Bone marrow (tissue), 2 donors: ENCODE results near the gene C12orf54.
"Not testable (repeated sequence)": the region's sequence is repeated elsewhere in the genome, so short reads cannot be mapped to it uniquely, and the experiment has no call there.

ENCODE experiments used
- DNase-seq, 2 donors: peaks; one replicate each; lab custom pipeline; 2025; lab: John Stamatoyannopoulos, UW

C12orf54 gene

GRCh38 chr12:48482198-48482597 is at the start of gene C12orf54:
TSS of gene C12orf54 (plus strand) at chr12:48482498. CDS start at chr12:48483297, 799 bp downstream.
- DNase-seq: no peak

- not testable (repeated sequence) for DNase-seq
Measured at GRCh38 chr12:48434016-48434415, 48.3 kb upstream of the C12orf54 start.

GRCh38 chr12:48441069-48441468 is 41.2 kb upstream of the C12orf54 start:
- DNase-seq: no peak

- no peak for DNase-seq
Measured at GRCh38 chr12:48442179-48442847, 40.0 kb upstream of the C12orf54 start.

DNA sequence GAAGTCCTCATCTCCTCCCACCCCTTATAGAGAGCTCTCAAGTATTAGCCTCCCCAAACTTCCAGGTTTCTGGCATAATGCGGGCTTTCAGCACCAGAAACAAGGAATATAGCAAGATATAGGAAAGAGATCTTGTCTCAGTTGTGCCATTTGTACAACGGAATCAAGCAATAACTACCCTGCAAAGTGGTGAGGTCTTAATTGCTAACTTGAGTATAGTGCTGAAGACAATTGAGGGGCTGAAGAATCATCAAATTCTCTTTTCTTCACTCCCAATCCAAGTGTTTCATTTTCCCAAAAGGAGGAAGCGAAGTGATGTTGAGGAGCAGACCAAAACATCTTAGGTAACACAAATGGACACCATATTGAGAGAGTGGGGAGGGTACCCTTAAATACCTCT is 36.8 kb upstream of the C12orf54 start:
- no peak for DNase-seq

- no peak for DNase-seq
Measured at GRCh38 chr12:48446161-48446776, 36.0 kb upstream of the C12orf54 start.

- no peak for DNase-seq
Measured at GRCh38 chr12:48447755-48448154, 34.5 kb upstream of the C12orf54 start.

DNA sequence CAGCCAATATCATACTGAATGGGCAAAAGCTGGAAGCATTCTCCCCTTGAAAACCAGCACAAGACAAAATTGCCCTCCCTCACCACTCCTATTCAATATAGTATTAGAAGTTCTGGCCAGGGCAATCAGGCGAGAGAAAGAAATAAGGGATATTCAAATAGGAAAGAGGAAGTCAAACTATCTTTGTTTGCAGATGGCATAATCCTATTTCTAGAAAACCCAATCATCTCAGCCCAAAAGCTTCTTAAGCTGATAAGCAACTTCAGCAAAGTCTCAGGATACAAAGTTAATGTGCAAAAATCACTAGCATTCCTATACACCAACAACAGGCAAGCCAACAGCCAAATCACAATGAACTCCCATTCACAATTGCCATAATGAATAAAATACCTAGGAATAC is 30.9 kb upstream of the C12orf54 start:
- DNase-seq: no peak

GRCh38 chr12:48452961-48453360 is 29.3 kb upstream of the C12orf54 start:
- DNase-seq: not testable (repeated sequence)

DNA sequence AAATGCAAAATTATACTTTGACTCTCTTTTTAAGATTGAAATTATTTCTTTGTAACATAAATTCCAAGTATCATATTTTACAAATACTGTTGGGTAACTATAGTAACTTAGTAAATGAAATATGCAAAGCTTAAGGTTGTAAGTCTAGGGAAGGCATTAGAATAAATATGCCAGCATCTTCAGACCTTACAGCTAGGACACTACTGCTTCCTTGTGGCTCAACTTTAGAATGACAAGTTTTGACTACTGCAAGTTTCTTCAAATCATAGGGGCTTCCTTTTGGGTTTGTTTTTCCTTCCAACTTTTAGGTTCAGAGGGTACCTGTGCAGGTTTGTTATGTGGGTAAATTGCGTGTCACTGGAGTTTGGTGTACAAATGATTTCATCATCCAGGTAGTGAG is 27.6 kb upstream of the C12orf54 start:
- DNase-seq: no peak

DNA sequence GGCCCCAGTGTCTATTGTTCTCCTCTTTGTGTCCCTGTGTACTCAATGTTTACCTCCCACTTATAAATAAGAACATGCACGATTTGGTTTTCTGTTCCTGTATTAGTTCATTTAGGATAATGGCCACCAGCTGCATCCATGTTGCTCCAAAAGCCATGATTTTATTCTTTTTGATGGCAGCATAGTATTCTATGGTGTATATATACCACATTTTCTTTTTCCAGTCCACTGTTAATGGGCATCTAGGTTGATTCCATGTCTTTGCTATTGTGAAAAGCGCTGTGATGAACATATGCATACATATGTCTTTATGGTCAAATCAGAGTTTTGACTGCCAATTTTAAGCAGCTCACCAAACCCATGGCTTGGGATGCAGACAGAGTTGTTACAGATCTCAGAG is 27.2 kb upstream of the C12orf54 start:
- no peak for DNase-seq

DNA sequence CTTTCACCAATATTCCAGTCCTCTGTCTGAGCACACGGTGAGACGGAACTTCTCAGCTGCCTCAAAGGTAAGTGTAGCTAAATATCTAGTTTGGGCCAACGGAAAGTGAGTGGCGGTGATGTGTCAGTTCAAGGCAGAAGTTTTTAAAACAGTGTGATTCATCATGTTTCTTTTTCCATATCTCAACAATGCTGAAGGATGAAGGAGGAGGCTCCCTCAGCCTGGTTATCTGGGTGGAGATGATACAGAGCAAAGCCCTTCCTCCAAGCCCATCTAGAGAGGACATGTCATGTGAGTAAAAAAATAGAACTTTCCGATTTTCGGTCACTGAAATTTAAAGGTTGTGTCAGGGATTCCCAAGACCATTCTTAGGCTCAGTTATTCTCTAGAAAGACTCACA is 23.0 kb upstream of the C12orf54 start:
- DNase-seq: no peak

- DNase-seq: not testable (repeated sequence)
Measured at GRCh38 chr12:48469027-48469426, 13.3 kb upstream of the C12orf54 start.

- DNase-seq: no peak
Measured at GRCh38 chr12:48472259-48472658, 10.0 kb upstream of the C12orf54 start, which contains the start of gene ANP32D. TSS of gene ANP32D (plus strand) at chr12:48472559. CDS start at chr12:48472665, 106 bp downstream.

DNA sequence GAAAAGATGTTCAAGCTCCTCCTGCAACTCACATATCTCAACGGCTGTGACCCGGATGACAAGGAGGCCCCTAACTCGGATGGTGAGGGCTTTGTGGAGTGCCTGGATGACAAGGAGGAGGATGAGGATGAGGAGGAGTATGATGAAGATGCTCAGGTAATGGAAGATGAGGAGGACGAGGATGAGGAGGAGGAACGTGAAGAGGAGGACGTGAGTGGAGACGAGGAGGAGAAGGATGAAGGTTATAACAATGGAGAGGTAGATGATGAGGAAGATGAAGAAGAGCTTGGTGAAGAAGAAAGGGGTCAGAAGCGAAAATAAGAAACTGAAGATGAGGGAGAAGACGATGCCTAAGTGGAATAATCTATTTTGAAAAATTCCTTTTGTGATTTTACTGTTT is 9.2 kb upstream of the C12orf54 start:
- no peak for DNase-seq

DNA sequence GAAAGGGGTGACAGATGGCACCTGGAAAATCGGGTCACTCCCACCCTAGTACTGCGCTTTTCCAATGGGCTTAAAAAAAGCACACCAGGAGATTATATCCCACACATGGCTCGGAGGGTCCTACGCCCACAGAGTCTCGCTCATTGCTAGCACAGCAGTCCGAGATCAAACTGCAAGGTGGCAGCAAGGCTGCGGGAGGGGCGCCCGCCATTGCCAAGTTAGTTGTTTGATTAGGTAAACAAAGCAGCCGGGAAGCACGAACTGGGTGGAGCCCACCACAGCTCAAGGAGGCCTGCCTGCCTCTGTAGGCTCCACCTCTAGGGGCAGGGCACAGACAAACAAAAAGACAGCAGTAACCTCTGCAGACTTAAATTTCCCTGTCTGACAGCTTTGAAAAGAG is 7.8 kb upstream of the C12orf54 start:
- not testable (repeated sequence) for DNase-seq

GRCh38 chr12:48482930-48483329 is 632 bp downstream of the C12orf54 start:
- no peak for DNase-seq

DNA sequence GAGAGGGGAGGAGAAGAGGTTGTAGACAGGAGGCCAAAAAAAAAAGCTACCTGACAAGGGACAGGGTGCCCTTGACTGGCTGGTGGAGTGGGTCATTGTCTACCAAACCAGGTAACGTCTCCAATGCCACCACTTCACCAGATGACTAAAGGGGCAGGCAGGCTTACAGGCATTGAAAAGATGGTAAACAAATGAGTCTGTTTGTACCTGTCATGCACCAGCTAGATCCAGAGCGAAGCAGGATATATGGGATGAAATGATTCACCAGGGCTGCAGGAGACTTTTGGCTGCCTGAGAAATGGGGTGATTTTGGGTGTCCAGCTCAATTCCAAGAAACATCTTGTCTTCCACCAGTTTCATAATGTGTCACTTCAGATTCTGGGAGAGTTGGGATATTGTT is 4.0 kb downstream of the C12orf54 start:
- no peak for DNase-seq

- DNase-seq: no peak
Measured at GRCh38 chr12:48486679-48487078, 4.4 kb downstream of the C12orf54 start.

DNA sequence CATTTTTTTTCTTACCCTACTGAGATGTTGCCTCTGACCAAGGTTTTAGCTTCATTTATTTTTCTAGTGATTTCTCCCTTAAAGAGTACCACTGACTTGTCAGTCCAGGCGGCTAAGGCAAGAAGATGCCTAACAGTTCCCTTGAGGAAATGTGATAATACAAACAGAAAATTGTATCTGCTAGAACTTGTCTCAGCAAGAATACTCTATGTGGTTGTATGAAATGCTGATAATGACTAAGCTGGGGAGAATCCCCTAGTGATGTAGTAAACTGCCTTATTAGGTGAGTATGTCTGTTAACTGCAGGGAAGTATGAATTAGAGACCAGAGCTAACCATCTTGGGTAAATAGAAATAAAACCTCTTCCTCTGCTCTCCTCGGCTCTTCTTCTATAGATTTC is 6.7 kb downstream of the C12orf54 start:
- DNase-seq: no peak

DNA sequence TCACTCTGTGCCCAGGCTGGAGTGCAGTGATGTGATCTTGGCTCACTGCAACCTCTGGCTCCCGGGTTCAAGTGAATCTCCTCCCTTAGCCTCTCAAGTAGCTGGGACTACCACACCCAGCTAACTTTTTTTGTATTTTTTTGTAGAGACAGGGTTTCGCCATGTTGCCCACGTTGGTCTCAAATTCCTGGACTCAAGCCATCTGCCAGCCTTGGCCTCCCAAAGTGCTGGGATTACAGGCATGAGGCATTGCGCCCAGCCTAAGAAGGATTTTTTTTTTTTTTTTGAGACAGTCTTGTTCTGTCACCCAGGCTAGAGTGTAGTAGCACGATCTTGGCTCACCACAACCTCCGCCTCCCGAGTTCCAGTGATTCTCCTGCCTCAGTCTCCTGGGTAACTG is 7.2 kb downstream of the C12orf54 start:
- not testable (repeated sequence) for DNase-seq

DNA sequence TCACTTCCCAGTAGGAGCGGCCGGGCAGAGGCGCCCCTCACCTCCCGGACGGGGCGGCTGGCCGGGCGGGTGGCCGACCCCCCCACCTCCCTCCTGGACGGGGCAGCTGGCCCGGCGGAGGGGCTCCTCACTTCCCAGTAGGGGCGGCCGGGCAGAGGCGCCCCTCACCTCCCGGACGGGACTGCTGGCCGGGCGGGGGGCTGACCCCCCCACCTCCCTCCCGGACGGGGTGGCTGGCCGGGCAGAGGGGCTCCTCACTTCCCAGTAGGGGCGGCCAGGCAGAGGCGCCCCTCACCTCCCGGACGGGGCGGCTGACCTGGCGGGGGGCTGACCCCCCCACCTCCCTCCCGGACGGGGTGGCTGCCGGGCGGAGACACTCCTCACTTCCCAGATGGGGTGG is 18.0 kb downstream of the C12orf54 start:
- DNase-seq: not testable (repeated sequence)

DNA sequence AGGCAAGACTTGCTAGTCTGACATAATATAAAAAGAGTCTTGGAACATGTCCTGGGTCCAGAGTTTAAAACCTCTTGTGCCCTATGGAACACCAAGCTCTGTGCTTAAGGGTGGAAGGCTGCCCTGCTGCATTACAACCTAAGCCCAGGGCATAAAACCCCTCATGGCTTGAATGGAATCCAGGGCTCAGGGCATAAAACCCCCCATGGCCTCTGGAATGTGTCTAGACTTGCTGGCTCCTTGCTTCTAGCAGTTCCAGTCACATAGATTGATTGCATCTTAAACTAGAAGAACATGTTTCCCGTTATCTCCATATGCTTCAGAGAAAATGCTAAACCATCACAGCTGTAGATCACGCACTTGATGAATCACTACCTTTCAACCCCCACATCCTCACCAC is 24.5 kb downstream of the C12orf54 start:
- DNase-seq: not testable (repeated sequence)

DNA sequence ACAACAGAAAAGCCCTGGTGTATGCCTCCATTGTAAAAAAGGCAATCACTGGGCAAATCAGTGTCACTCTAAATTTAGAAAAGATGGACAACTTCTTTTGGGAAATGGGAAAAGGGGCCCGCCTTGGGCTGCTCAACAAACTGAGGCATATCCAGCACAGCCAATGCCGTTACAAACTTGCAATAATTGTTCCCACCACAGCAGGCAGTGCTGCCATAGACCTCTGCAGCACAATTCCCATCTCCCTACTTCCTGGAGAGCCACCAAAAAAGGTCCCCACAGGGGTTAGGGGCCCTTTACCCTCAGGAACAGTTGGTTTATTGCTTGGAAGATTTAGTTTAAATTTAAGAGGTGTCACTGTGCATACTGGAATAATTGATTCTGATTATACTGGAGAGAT is 26.7 kb downstream of the C12orf54 start:
- no peak for DNase-seq
